CD14-positive monocyte (primary cell): ENCODE measurements around the gene PIGZ. TPM values are rescaled to one million over a fixed set of nuclear protein-coding genes. Genes with fewer than 3 reads are reported as not detected.

Experiments used
- DNase-seq, 3 donors: peaks; one replicate each; pipeline ENCODE4 v3.0.0-alpha.2; 2011 to 2022
- H2AFZ ChIP-seq: 2 replicates; pipeline ENCODE4 v1.6.0; 2012; ENCODE audit warnings: mild to moderate bottlenecking, low read depth, low read length, inconsistent platforms; ENCODE audit not compliant: insufficient read depth, poor library complexity, severe bottlenecking
- H3K27ac ChIP-seq, 2 donors: 1 replicate in 1 of 2; 2 replicates in 1 of 2; pipeline ENCODE4 v1.5.1; 2012 to 2013; ENCODE audit warnings: low read length in 2 of 2, control low read depth in 1 of 2, inconsistent platforms in 1 of 2, low read depth in 1 of 2, mild to moderate bottlenecking in 1 of 2
- H3K27me3 ChIP-seq, 2 donors: one replicate each; pipeline versions ENCODE4 v1.6.0 to v1.6.1; 2011 to 2013; ENCODE audit warnings: low read length in 2 of 2; ENCODE audit not compliant: control insufficient read depth in 2 of 2, insufficient read depth in 2 of 2
- H3K36me3 ChIP-seq, 2 donors: replicated peaks in 1 of 2; 1 replicate in 1 of 2; 2 replicates in 1 of 2; pipeline versions ENCODE4 v1.5.1 to v1.6.1; 2012 to 2013; ENCODE audit warnings: low read length in 2 of 2, control low read depth in 1 of 2, inconsistent platforms in 1 of 2, mild to moderate bottlenecking in 1 of 2; ENCODE audit not compliant: insufficient read depth in 2 of 2, control insufficient read depth in 1 of 2
- H3K4me1 ChIP-seq, 2 donors: 1 replicate in 1 of 2; 2 replicates in 1 of 2; pipeline versions ENCODE4 v1.5.1 to v1.6.1; 2012 to 2013; ENCODE audit warnings: low read length in 2 of 2, control low read depth in 1 of 2, inconsistent platforms in 1 of 2, mild to moderate bottlenecking in 1 of 2, moderate library complexity in 1 of 2; ENCODE audit not compliant: insufficient read depth in 2 of 2, control insufficient read depth in 1 of 2
- H3K4me2 ChIP-seq: replicated peaks from 2 replicates; pipeline ENCODE3; 2012; ENCODE audit warnings: low read length, moderate library complexity, mild to moderate bottlenecking; ENCODE audit not compliant: poor library complexity, severe bottlenecking; ENCODE audit errors: extremely low read depth
- H3K4me3 ChIP-seq, 3 experiments: fragments of 200-600 bp in 1 of 3; sonication (generic) in 1 of 3; replicated peaks in 1 of 3; 1 replicate in 2 of 3; 2 replicates in 1 of 3; pipeline ENCODE4 v1.5.1; 2011 to 2013; ENCODE audit warnings: low read length in 3 of 3, mild to moderate bottlenecking in 3 of 3, control low read depth in 2 of 3, low read depth in 2 of 3, inconsistent platforms in 1 of 3, moderate library complexity in 1 of 3
- H3K79me2 ChIP-seq: 2 replicates; pipeline ENCODE4 v1.6.0; 2012; ENCODE audit warnings: mild to moderate bottlenecking, control low read depth, inconsistent platforms, low read length, moderate library complexity; ENCODE audit not compliant: insufficient read depth
- H3K9ac ChIP-seq: 2 replicates; pipeline ENCODE4 v1.6.0; 2017; ENCODE audit warnings: low read length, mild to moderate bottlenecking; ENCODE audit not compliant: insufficient read depth, poor library complexity, severe bottlenecking
- H3K9me3 ChIP-seq, 2 donors: replicated peaks in 1 of 2; 1 replicate in 1 of 2; 2 replicates in 1 of 2; pipeline versions ENCODE4 v1.5.1 to v1.6.1; 2012 to 2013; ENCODE audit warnings: low read length in 2 of 2, control low read depth in 1 of 2; ENCODE audit not compliant: control insufficient read depth in 1 of 2, insufficient read depth in 1 of 2
- H4K20me1 ChIP-seq: 2 replicates; pipeline ENCODE4 v1.6.0; 2012; ENCODE audit warnings: mild to moderate bottlenecking, low read length, control low read depth, moderate library complexity; ENCODE audit not compliant: insufficient read depth
- H3K27ac Mint-ChIP-seq, 7 donors: one replicate each; pipeline ENCODE4 v1.8.0; 2020; ENCODE audit warnings: mild to moderate bottlenecking in 7 of 7, mixed read lengths in 7 of 7, moderate library complexity in 6 of 7, inconsistent platforms in 2 of 7
- H3K27me3 Mint-ChIP-seq, 3 donors: one replicate each; pipeline ENCODE4 v1.8.0; 2021 to 2022; ENCODE audit warnings: low read depth in 3 of 3, mild to moderate bottlenecking in 3 of 3, mixed read lengths in 3 of 3, moderate library complexity in 3 of 3, inconsistent platforms in 1 of 3
- H3K36me3 Mint-ChIP-seq, 2 donors: one replicate each; pipeline ENCODE4 v1.8.0; 2020; ENCODE audit warnings: mixed read lengths in 2 of 2, inconsistent platforms in 1 of 2, mild to moderate bottlenecking in 1 of 2
- H3K4me1 Mint-ChIP-seq: one replicate; pipeline ENCODE4 v1.8.0; 2020; ENCODE audit warnings: mild to moderate bottlenecking, mixed read lengths
- H3K4me3 Mint-ChIP-seq, 2 donors: one replicate each; pipeline ENCODE4 v1.8.0; 2020; ENCODE audit warnings: mild to moderate bottlenecking in 2 of 2, mixed read lengths in 2 of 2, moderate library complexity in 1 of 2
- H3K9me3 Mint-ChIP-seq, 7 donors: one replicate each; pipeline ENCODE4 v1.8.0; 2020 to 2022; ENCODE audit warnings: mixed read lengths in 7 of 7, mild to moderate bottlenecking in 6 of 7, moderate library complexity in 6 of 7, inconsistent platforms in 2 of 7
- WGBS: methylation state at CpG from one replicate; pipeline ENCODE4 v1.1.5; 2013; ENCODE audit warnings: missing lambda C conversion rate; ENCODE audit not compliant: insufficient coverage; 5-methylcytosine and 5-hydroxymethylcytosine counted together
- intact Hi-C, 2 donors: fragments of 100-400 bp; cut with micrococcal nuclease; formaldehyde crosslinking; loops; one replicate each; pipeline versions ENCODE4 v1.15.0 to v1.15.1; 2023
- polyA plus RNA-seq, 3 donors: library from polyadenylated mRNA; depleted of rRNA in 1 of 3; unstranded in 2 of 3; stranded (reverse) in 1 of 3; fragments of 300-500 nt in 2 of 3; fragments of >200 nt in 1 of 3; fragmentation: Illumina TruSeq in 2 of 3; gene quantifications; 1 replicate in 2 of 3; 2 replicates in 1 of 3; pipeline ENCODE4 v1.2.3, GENCODE V29; 2012 to 2021
- TF ChIP-seq, protein P1 (sequence below): fragments of 200-600 bp; IDR thresholded peaks from one replicate; pipeline ENCODE4 v1.8.0; 2022; ENCODE audit warnings: antibody characterized with exemption, mild to moderate bottlenecking

Gene PIGZ
- polyA plus RNA-seq, 3 donors, result 1.6 to 3.8 (median 1.9) TPM

- H3K36me3 Mint-ChIP-seq, result peaks cover 0 to 1% of the 10 kb centered on the region in 2 donors
- TF ChIP-seq, protein P1, sequence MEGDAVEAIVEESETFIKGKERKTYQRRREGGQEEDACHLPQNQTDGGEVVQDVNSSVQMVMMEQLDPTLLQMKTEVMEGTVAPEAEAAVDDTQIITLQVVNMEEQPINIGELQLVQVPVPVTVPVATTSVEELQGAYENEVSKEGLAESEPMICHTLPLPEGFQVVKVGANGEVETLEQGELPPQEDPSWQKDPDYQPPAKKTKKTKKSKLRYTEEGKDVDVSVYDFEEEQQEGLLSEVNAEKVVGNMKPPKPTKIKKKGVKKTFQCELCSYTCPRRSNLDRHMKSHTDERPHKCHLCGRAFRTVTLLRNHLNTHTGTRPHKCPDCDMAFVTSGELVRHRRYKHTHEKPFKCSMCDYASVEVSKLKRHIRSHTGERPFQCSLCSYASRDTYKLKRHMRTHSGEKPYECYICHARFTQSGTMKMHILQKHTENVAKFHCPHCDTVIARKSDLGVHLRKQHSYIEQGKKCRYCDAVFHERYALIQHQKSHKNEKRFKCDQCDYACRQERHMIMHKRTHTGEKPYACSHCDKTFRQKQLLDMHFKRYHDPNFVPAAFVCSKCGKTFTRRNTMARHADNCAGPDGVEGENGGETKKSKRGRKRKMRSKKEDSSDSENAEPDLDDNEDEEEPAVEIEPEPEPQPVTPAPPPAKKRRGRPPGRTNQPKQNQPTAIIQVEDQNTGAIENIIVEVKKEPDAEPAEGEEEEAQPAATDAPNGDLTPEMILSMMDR, result no peak
- H3K4me3 Mint-ChIP-seq, result no peak overlapping the region
- Histone ChIP-seq H2AFZ (no peak overlapping the region), H3K9ac (no peak overlapping the region), H3K27me3 (peaks cover 0 to 12% of the 10 kb centered on the region in 2 donors), H3K4me1 (peaks cover 12 to 19% of the 10 kb centered on the region in 2 donors), H3K9me3 (no peaks in the 10 kb centered on the region), H3K79me2 (no peaks in the 10 kb centered on the region), H3K4me2 (no peak overlapping the region), H3K27ac (no peak overlapping the region), H4K20me1 (no peaks in the 10 kb centered on the region), H3K36me3 (no peaks in the 10 kb centered on the region), H3K4me3 (no peak overlapping the region)
- peaks cover 0 to 6% (median 0%) of the 10 kb centered on the region in 7 donors for H3K9me3 Mint-ChIP-seq
- DNase-seq, result no peak
- H3K27ac Mint-ChIP-seq, result no peak overlapping the region
- peaks cover 8 to 12% (median 10%) of the 10 kb centered on the region in 3 donors for H3K27me3 Mint-ChIP-seq
- intact Hi-C loops, result loop anchor here in 1 of 2 donors (10.0 kb wide), 1 partner anchor 46 kb away; no protein-coding TSS in a partner anchor
- H3K4me1 Mint-ChIP-seq, result peaks cover 10% of the 10 kb centered on the region
- 96% methylated on average over 12 of the region's 21 CpGs for WGBS
Observed at GRCh38 chr3:196998966-196999760, 30.5 kb upstream of the PIGZ start.

GRCh38 chr3:196997311-196997710, 28.7 kb upstream of the PIGZ start:
- intact Hi-C loops, result loop anchor here in 1 of 2 donors (10.0 kb wide), 1 partner anchor 47 kb away; no protein-coding TSS in a partner anchor
- Histone ChIP-seq H3K9me3 (no peaks in the 10 kb centered on the region), H3K4me1 (peaks cover 6 to 7% of the 10 kb centered on the region in 2 donors), H3K9ac (no peak overlapping the region), H3K4me2 (no peak overlapping the region), H2AFZ (no peak overlapping the region), H3K27me3 (peaks cover 0 to 5% of the 10 kb centered on the region in 2 donors), H4K20me1 (no peaks in the 10 kb centered on the region), H3K79me2 (no peaks in the 10 kb centered on the region), H3K36me3 (no peaks in the 10 kb centered on the region), H3K27ac (no peak overlapping the region), H3K4me3 (no peak overlapping the region)
- no peaks in the 10 kb centered on the region for H3K36me3 Mint-ChIP-seq
- H3K4me1 Mint-ChIP-seq, result peaks cover 5% of the 10 kb centered on the region
- TF ChIP-seq, protein P1, result no peak
- H3K9me3 Mint-ChIP-seq, result peaks cover 0 to 6% (median 0%) of the 10 kb centered on the region in 7 donors
- WGBS, result 100% methylated on average over 8 of the region's 15 CpGs
- no peak overlapping the region for H3K4me3 Mint-ChIP-seq
- H3K27me3 Mint-ChIP-seq, result peaks cover 3 to 7% (median 5%) of the 10 kb centered on the region in 3 donors
- H3K27ac Mint-ChIP-seq, result no peak overlapping the region
- no peak for DNase-seq
